Measurements from ENCODE around the gene ABCC3.
A peak's percentile ranks its signal among the peaks of the same experiment; 100 is the strongest.

The ABCC3 gene

GRCh38 chr17:50661348-50661747, 26.7 kb downstream of the ABCC3 start:
- Mint-ChIP-seq H3K4me1 (peaks cover 31% of the 10 kb centered on the region), H3K4me3 (no peak overlapping the region), H3K9me3 (no peaks in the 10 kb centered on the region), H3K36me3 (no peaks in the 10 kb centered on the region), H3K27ac (peak overlapping the region; percentile 93)
- ATAC-seq (no peak), DNase-seq (ENCODE audit: low spot score in 2 of 2) (no peak)

- DNase-seq (ENCODE audit: low spot score in 2 of 2), result no peak
- no peaks in the 10 kb centered on the region for H3K36me3 Mint-ChIP-seq
- H3K9me3 Mint-ChIP-seq, result no peaks in the 10 kb centered on the region
- ATAC-seq, result peak; percentile 78
- peaks cover 31% of the 10 kb centered on the region for H3K4me1 Mint-ChIP-seq
- H3K4me3 Mint-ChIP-seq, result no peak overlapping the region
- H3K27ac Mint-ChIP-seq, result peak overlapping the region; percentile 93
Observed at GRCh38 chr17:50661795-50662391, 27.2 kb downstream of the ABCC3 start.

- H3K27ac Mint-ChIP-seq, result peak overlapping the region; percentile 84
- H3K4me3 Mint-ChIP-seq, result no peak overlapping the region
- H3K4me1 Mint-ChIP-seq, result peaks cover 32% of the 10 kb centered on the region
- no peaks in the 10 kb centered on the region for H3K9me3 Mint-ChIP-seq
- ATAC-seq, result no peak
- DNase-seq (ENCODE audit: low spot score in 2 of 2), result no peak
- H3K36me3 Mint-ChIP-seq, result no peaks in the 10 kb centered on the region
Observed at GRCh38 chr17:50662632-50663225, 28.0 kb downstream of the ABCC3 start.

GRCh38 chr17:50663812-50664374, 29.2 kb downstream of the ABCC3 start:
- no peaks in the 10 kb centered on the region for H3K36me3 Mint-ChIP-seq
- no peak overlapping the region for H3K4me3 Mint-ChIP-seq
- no peak overlapping the region for H3K27ac Mint-ChIP-seq
- DNase-seq (ENCODE audit: low spot score in 2 of 2), result no peak
- H3K4me1 Mint-ChIP-seq, result peaks cover 37% of the 10 kb centered on the region
- no peaks in the 10 kb centered on the region for H3K9me3 Mint-ChIP-seq
- no peak for ATAC-seq

GRCh38 chr17:50664788-50665458, 30.2 kb downstream of the ABCC3 start:
- Mint-ChIP-seq H3K36me3 (no peaks in the 10 kb centered on the region), H3K4me1 (peaks cover 37% of the 10 kb centered on the region), H3K27ac (no peak overlapping the region), H3K4me3 (no peak overlapping the region), H3K9me3 (no peaks in the 10 kb centered on the region)
- ATAC-seq, result no peak
- DNase-seq (ENCODE audit: low spot score in 2 of 2), result no peak

GRCh38 chr17:50665838-50666237, 31.2 kb downstream of the ABCC3 start:
- H3K9me3 Mint-ChIP-seq, result no peaks in the 10 kb centered on the region
- no peak overlapping the region for H3K27ac Mint-ChIP-seq
- DNase-seq (ENCODE audit: low spot score in 2 of 2), result no peak
- ATAC-seq, result no peak
- H3K4me3 Mint-ChIP-seq, result no peak overlapping the region
- H3K4me1 Mint-ChIP-seq, result peaks cover 31% of the 10 kb centered on the region
- no peaks in the 10 kb centered on the region for H3K36me3 Mint-ChIP-seq

- no peak for DNase-seq (ENCODE audit: low spot score in 2 of 2)
- Mint-ChIP-seq H3K4me3 (no peak overlapping the region), H3K4me1 (peaks cover 27% of the 10 kb centered on the region), H3K36me3 (no peaks in the 10 kb centered on the region), H3K27ac (no peak overlapping the region), H3K9me3 (no peaks in the 10 kb centered on the region)
- ATAC-seq, result no peak
Observed at GRCh38 chr17:50666316-50666715, 31.6 kb downstream of the ABCC3 start.

GRCh38 chr17:50667259-50668024, 32.8 kb downstream of the ABCC3 start:
- Mint-ChIP-seq H3K4me1 (peaks cover 15% of the 10 kb centered on the region), H3K9me3 (no peaks in the 10 kb centered on the region), H3K36me3 (no peaks in the 10 kb centered on the region), H3K4me3 (no peak overlapping the region), H3K27ac (peak overlapping the region; percentile 81)
- DNase-seq (ENCODE audit: low spot score in 2 of 2) (no peak), ATAC-seq (no peak)

GRCh38 chr17:50668025-50668837, 33.5 kb downstream of the ABCC3 start:
- Mint-ChIP-seq H3K36me3 (no peaks in the 10 kb centered on the region), H3K27ac (peak overlapping the region; percentile 81)
- no peak for DNase-seq (ENCODE audit: low spot score in 2 of 2)

GRCh38 chr17:50668838-50669581, 34.3 kb downstream of the ABCC3 start:
- DNase-seq (ENCODE audit: low spot score in 2 of 2) (no peak), ATAC-seq (no peak)
- Mint-ChIP-seq H3K27ac (peak overlapping the region; percentile 81), H3K4me3 (no peak overlapping the region), H3K36me3 (no peaks in the 10 kb centered on the region), H3K4me1 (peaks cover 5% of the 10 kb centered on the region), H3K9me3 (no peaks in the 10 kb centered on the region)

More at GRCh38 chr17:50668025-50668837, 33.5 kb downstream of the ABCC3 start:
- H3K4me1 Mint-ChIP-seq, result peaks cover 8% of the 10 kb centered on the region
- H3K9me3 Mint-ChIP-seq, result no peaks in the 10 kb centered on the region
- ATAC-seq, result no peak
- no peak overlapping the region for H3K4me3 Mint-ChIP-seq

GRCh38 chr17:50672071-50672470, 37.4 kb downstream of the ABCC3 start:
- DNase-seq (ENCODE audit: low spot score in 2 of 2) (no peak), ATAC-seq (no peak)
- H3K4me3 Mint-ChIP-seq, result no peak overlapping the region
- H3K4me1 Mint-ChIP-seq, result peaks cover 5% of the 10 kb centered on the region
- H3K27ac Mint-ChIP-seq, result no peak overlapping the region
- H3K36me3 Mint-ChIP-seq, result no peaks in the 10 kb centered on the region
- H3K9me3 Mint-ChIP-seq, result no peaks in the 10 kb centered on the region

GRCh38 chr17:50672831-50673551, 38.3 kb downstream of the ABCC3 start:
- H3K36me3 Mint-ChIP-seq, result no peaks in the 10 kb centered on the region
- peaks cover 3% of the 10 kb centered on the region for H3K4me1 Mint-ChIP-seq
- DNase-seq (ENCODE audit: low spot score in 2 of 2), result no peak
- ATAC-seq, result no peak
- no peaks in the 10 kb centered on the region for H3K9me3 Mint-ChIP-seq
- no peak overlapping the region for H3K27ac Mint-ChIP-seq
- no peak overlapping the region for H3K4me3 Mint-ChIP-seq

GRCh38 chr17:50675190-50675589, 40.5 kb downstream of the ABCC3 start:
- peak overlapping the region; percentile 58 for H3K27ac Mint-ChIP-seq
- no peaks in the 10 kb centered on the region for H3K4me1 Mint-ChIP-seq
- ATAC-seq (no peak), DNase-seq (ENCODE audit: low spot score in 2 of 2) (no peak)
- no peaks in the 10 kb centered on the region for H3K9me3 Mint-ChIP-seq
- H3K4me3 Mint-ChIP-seq, result no peak overlapping the region
- H3K36me3 Mint-ChIP-seq, result no peaks in the 10 kb centered on the region

- H3K4me1 Mint-ChIP-seq, result no peaks in the 10 kb centered on the region
- no peak for ATAC-seq
Observed at GRCh38 chr17:50675627-50676026, 40.9 kb downstream of the ABCC3 start.

More at GRCh38 chr17:50675627-50676026, 40.9 kb downstream of the ABCC3 start:
- no peak for DNase-seq (ENCODE audit: low spot score in 2 of 2)
- H3K27ac Mint-ChIP-seq, result no peak overlapping the region
- H3K4me3 Mint-ChIP-seq, result no peak overlapping the region
- H3K36me3 Mint-ChIP-seq, result no peaks in the 10 kb centered on the region
- H3K9me3 Mint-ChIP-seq, result no peaks in the 10 kb centered on the region

Measured in stimulated activated effector memory CD8-positive, alpha-beta T cell treated with anti-CD3 and anti-CD28 coated beads, Interleukin-12 subunit alpha, Interleukin-12 subunit beta, amount 100 ng/mL, for 72 hours (primary cell).